Calu3 (cell line): ENCODE measurements around the gene DOCK1. TPM values are rescaled to one million over a fixed set of nuclear protein-coding genes. Genes with fewer than 3 reads are reported as not detected.

Experiments
- BruUV-seq: library from RNA; stranded (reverse); fragments of 400-500 nt; replicated peaks from 2 replicates; lab custom pipeline; 2021; lab: Mats Ljungman, UMichigan
- CTCF ChIA-PET: fragments of 300-600 bp; sonication (Branson Sonifier 250); formaldehyde crosslinking; loops from one replicate; lab custom pipeline; 2022; ENCODE audit warnings: antibody characterized with exemption; lab: Charles Lee
- DNase-seq: peaks from one replicate; pipeline ENCODE4 v3.0.0; 2022
- H3K27ac Mint-ChIP-seq: one replicate; pipeline ENCODE4 v1.8.0; 2022; ENCODE audit warnings: mixed read lengths; ENCODE audit not compliant: unreplicated experiment
- H3K27me3 Mint-ChIP-seq: one replicate; pipeline ENCODE4 v1.8.0; 2022; ENCODE audit warnings: mixed read lengths; ENCODE audit not compliant: unreplicated experiment
- H3K36me3 Mint-ChIP-seq: one replicate; pipeline ENCODE4 v1.8.0; 2022; ENCODE audit warnings: mild to moderate bottlenecking, moderate library complexity, mixed read lengths; ENCODE audit not compliant: insufficient read depth, unreplicated experiment
- H3K4me1 Mint-ChIP-seq: one replicate; pipeline ENCODE4 v1.8.0; 2022; ENCODE audit warnings: mild to moderate bottlenecking, low read depth, mixed read lengths; ENCODE audit not compliant: unreplicated experiment
- H3K4me3 Mint-ChIP-seq: one replicate; pipeline ENCODE4 v1.8.0; 2022; ENCODE audit warnings: mild to moderate bottlenecking, low read depth, moderate library complexity, mixed read lengths; ENCODE audit not compliant: unreplicated experiment
- H3K9me3 Mint-ChIP-seq: one replicate; pipeline ENCODE4 v1.8.0; 2022; ENCODE audit warnings: low read depth, mixed read lengths; ENCODE audit not compliant: unreplicated experiment
- intact Hi-C: fragments of 100-400 bp; cut with micrococcal nuclease; formaldehyde crosslinking; loops from one replicate; pipeline ENCODE4 v1.10.0; 2022; ENCODE audit not compliant: unreplicated experiment
- total RNA-seq: library from RNA; stranded (reverse); gene quantifications from 2 replicates; pipeline ENCODE4 v1.2.3, GENCODE V29; 2022
- TF ChIP-seq, protein P1 (sequence below): fragments of 200-600 bp; IDR thresholded peaks from one replicate; pipeline ENCODE4 v1.8.0; 2022; ENCODE audit warnings: antibody characterized with exemption; ENCODE audit not compliant: unreplicated experiment

The DOCK1 gene
- total RNA-seq, 1 experiment from 2014 or later: 34.2 TPM

DNA sequence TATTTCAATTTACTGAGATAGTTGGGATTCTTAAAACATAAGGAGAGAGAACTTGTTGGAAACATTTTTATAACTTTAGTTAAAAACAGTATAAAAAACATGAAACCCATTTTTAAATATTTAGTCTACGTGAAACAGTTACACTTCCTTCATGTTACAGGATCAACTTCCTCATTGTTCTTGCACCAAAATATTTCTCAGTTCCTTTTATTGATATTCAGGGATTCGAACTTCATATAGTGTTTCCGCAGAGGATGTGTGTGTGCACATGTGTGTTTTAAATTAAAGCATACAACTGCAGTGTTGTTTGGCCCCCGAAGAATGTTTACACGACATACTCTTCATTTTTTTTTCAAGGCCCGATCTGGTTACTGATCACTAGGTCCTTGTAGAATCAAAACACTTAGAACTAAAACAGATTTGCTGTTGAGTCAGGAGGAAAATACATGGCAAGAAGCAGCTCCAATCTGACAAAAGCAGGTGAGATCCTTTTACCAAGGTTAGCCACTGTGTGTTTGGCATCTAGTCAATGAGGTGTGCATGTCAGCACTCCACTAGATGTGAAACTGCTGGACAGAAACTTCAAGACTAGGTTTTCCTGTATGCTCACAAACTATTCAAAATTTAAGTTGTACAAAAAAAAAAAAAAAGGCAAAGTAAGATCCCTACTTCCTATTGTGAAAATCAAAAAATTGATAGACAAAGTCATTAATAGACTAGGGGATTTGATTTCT, 230.8 kb downstream of the DOCK1 start:
- H3K4me1 Mint-ChIP-seq: no peaks in the 10 kb centered on the region
- no peaks in the 10 kb centered on the region for H3K27me3 Mint-ChIP-seq
- no peak overlapping the region for H3K4me3 Mint-ChIP-seq
- no peak overlapping the region for H3K27ac Mint-ChIP-seq
- TF ChIP-seq, protein P1, sequence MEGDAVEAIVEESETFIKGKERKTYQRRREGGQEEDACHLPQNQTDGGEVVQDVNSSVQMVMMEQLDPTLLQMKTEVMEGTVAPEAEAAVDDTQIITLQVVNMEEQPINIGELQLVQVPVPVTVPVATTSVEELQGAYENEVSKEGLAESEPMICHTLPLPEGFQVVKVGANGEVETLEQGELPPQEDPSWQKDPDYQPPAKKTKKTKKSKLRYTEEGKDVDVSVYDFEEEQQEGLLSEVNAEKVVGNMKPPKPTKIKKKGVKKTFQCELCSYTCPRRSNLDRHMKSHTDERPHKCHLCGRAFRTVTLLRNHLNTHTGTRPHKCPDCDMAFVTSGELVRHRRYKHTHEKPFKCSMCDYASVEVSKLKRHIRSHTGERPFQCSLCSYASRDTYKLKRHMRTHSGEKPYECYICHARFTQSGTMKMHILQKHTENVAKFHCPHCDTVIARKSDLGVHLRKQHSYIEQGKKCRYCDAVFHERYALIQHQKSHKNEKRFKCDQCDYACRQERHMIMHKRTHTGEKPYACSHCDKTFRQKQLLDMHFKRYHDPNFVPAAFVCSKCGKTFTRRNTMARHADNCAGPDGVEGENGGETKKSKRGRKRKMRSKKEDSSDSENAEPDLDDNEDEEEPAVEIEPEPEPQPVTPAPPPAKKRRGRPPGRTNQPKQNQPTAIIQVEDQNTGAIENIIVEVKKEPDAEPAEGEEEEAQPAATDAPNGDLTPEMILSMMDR: no peak
- intact Hi-C loops: no loop called here
- CTCF ChIA-PET: no interaction called here
- no peak for DNase-seq
- BruUV-seq: no TSS peak
- H3K36me3 Mint-ChIP-seq: no peaks in the 10 kb centered on the region
- H3K9me3 Mint-ChIP-seq: no peaks in the 10 kb centered on the region

DNA sequence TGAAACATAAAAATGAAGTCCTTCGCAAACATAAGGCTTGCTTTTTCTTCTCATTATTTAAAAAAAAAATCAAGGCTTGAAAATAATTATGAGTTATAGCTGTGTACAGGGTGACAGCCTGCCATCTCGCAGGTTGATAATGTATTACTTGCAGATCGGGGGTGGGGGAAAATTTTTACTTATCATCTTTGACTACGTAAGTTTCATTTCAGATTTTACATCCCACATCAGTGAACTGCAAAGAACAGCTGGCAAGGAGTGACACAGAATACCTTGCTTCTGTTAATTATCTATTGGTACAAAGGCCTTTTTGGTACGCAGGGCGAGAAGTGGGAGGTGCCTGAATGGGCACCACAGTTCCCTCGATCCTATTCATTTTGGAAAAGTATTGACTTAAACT, 232.2 kb downstream of the DOCK1 start:
- Mint-ChIP-seq H3K9me3 (no peaks in the 10 kb centered on the region), H3K4me3 (no peak overlapping the region), H3K4me1 (no peaks in the 10 kb centered on the region), H3K36me3 (no peaks in the 10 kb centered on the region), H3K27me3 (no peaks in the 10 kb centered on the region), H3K27ac (no peak overlapping the region)
- no TSS peak for BruUV-seq
- TF ChIP-seq, protein P1: no peak
- DNase-seq: no peak
- CTCF ChIA-PET: no interaction called here
- intact Hi-C loops: no loop called here

DNA sequence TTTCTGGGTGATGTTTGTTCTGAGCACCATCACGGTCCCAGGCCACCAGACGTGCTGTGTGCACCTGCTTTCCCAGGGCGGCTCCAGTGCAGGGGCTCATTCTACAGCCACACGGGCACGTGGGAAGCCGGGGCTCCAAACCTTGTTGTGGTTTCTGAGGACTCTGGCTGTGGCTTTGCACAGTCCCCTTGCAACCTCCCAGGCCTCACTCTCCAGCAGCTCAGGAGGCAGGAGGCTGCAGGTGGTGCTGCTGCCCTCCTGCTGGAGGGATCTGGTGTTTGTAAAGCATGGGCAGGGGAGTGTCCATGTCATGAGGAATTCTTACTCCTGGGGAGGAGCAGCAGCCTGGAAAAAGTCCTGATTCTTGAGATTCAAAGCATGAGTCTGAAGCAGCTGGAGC, 236.9 kb downstream of the DOCK1 start:
- no peaks in the 10 kb centered on the region for H3K4me1 Mint-ChIP-seq
- DNase-seq: no peak
- TF ChIP-seq, protein P1: no peak
- no peaks in the 10 kb centered on the region for H3K27me3 Mint-ChIP-seq
- intact Hi-C loops: no loop called here
- BruUV-seq: no TSS peak
- H3K27ac Mint-ChIP-seq: no peak overlapping the region
- no peaks in the 10 kb centered on the region for H3K9me3 Mint-ChIP-seq
- CTCF ChIA-PET: no interaction called here
- no peaks in the 10 kb centered on the region for H3K36me3 Mint-ChIP-seq
- no peak overlapping the region for H3K4me3 Mint-ChIP-seq

DNA sequence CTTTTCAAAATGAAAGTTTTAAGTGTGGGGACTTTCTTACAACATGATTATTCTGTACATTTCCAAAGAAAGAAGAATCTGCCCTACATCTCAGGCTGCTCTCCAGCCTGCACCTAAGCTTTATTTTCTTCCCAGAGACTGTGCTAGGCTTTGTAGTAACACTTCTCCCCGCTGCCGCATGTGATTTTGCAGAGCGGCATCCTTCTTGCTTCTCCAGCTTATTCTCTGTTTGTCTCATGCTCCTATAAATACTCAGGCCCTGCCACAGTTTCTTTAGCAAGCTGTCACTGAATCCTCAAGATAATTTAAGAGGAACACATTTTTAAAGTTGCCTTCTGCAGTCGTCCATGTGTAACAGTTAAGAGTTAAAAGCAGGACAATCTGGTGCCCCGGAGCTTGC, 237.6 kb downstream of the DOCK1 start:
- BruUV-seq: no TSS peak
- TF ChIP-seq, protein P1: no peak
- intact Hi-C loops: no loop called here
- DNase-seq: no peak
- H3K27me3 Mint-ChIP-seq: no peaks in the 10 kb centered on the region
- H3K4me3 Mint-ChIP-seq: no peak overlapping the region
- H3K27ac Mint-ChIP-seq: no peak overlapping the region
- no peaks in the 10 kb centered on the region for H3K4me1 Mint-ChIP-seq
- no peaks in the 10 kb centered on the region for H3K36me3 Mint-ChIP-seq
- no peaks in the 10 kb centered on the region for H3K9me3 Mint-ChIP-seq
- CTCF ChIA-PET: no interaction called here
